OCI-LY7 (cell line): Measurements from ENCODE around the gene EIF4EBP2. TPM values are rescaled to one million over a fixed set of nuclear protein-coding genes. Genes with fewer than 3 reads are reported as not detected.

Experiments
- BruUV-seq: library from RNA; stranded (reverse); fragments of 400-500 nt; replicated peaks from 2 replicates; lab custom pipeline; 2021; lab: Mats Ljungman, UMichigan
- CTCF ChIA-PET: fragments of 300-600 bp; sonication (Branson Sonifier 250); formaldehyde crosslinking; loops from one replicate; lab custom pipeline; 2022; ENCODE audit warnings: antibody characterized with exemption; ENCODE audit not compliant: unreplicated experiment; lab: Charles Lee
- POLR2A ChIA-PET: fragments of 300-600 bp; sonication (Branson Sonifier 250); formaldehyde crosslinking; loops from one replicate; lab custom pipeline; 2022; ENCODE audit warnings: antibody characterized with exemption; lab: Charles Lee
- DNase-seq: peaks from one replicate; pipeline ENCODE4 v3.0.0-alpha.2; 2015; ENCODE audit warnings: low spot score
- H2AFZ ChIP-seq: fragments of 200-600 bp; sonication (generic), shearing (Covaris generic); 2 replicates; pipeline ENCODE4 v1.6.1; 2014; ENCODE audit warnings: mild to moderate bottlenecking, antibody characterized with exemption, low read length, moderate library complexity
- H3K27ac ChIP-seq: fragments of 200-600 bp; sonication (generic); 2 replicates; pipeline ENCODE4 v1.5.1; 2014; ENCODE audit warnings: mixed run types, low read depth, mild to moderate bottlenecking, moderate library complexity, low read length, inconsistent platforms; ENCODE audit not compliant: poor library complexity, severe bottlenecking
- H3K36me3 ChIP-seq: fragments of 200-600 bp; sonication (generic); 2 replicates; pipeline ENCODE4 v1.6.1; 2014; ENCODE audit warnings: mild to moderate bottlenecking, antibody characterized with exemption, low read length, moderate library complexity, mixed read lengths; ENCODE audit not compliant: insufficient read depth
- H3K4me1 ChIP-seq: fragments of 200-600 bp; sonication (generic); 2 replicates; pipeline ENCODE4 v1.5.1; 2014; ENCODE audit warnings: mild to moderate bottlenecking, low read length; ENCODE audit not compliant: insufficient read depth, poor library complexity, severe bottlenecking
- H3K4me2 ChIP-seq: fragments of 200-600 bp; sonication (generic); 2 replicates; pipeline ENCODE4 v1.6.1; 2014; ENCODE audit warnings: mild to moderate bottlenecking, low read length
- H3K4me3 ChIP-seq: fragments of 200-600 bp; sonication (generic); 2 replicates; pipeline ENCODE4 v1.5.1; 2014; ENCODE audit warnings: mild to moderate bottlenecking, low read depth, low read length; ENCODE audit not compliant: poor library complexity, severe bottlenecking
- H3K79me2 ChIP-seq: fragments of 200-600 bp; sonication (generic); 2 replicates; pipeline ENCODE4 v1.6.1; 2016; ENCODE audit warnings: low read depth, mild to moderate bottlenecking, low read length, moderate library complexity, mixed read lengths; ENCODE audit not compliant: insufficient read depth
- H3K9me2 ChIP-seq: fragments of 200-600 bp; sonication (generic); 2 replicates; pipeline ENCODE4 v1.6.1; 2016; ENCODE audit warnings: mild to moderate bottlenecking, low read length, mixed read lengths; ENCODE audit not compliant: insufficient read depth
- H3K9me3 ChIP-seq: fragments of 200-600 bp; sonication (generic); 2 replicates; pipeline ENCODE4 v1.6.1; 2014; ENCODE audit warnings: mild to moderate bottlenecking, mixed run types, low read length, mixed read lengths
- H4K20me1 ChIP-seq: fragments of 200-600 bp; sonication (generic); 2 replicates; pipeline ENCODE4 v1.6.1; 2014; ENCODE audit warnings: mild to moderate bottlenecking, antibody characterized with exemption, low read length, moderate library complexity, mixed read lengths; ENCODE audit not compliant: insufficient read depth
- CTCF ChIP-seq: fragments of 200-600 bp; sonication (generic); conservative IDR thresholded peaks from 2 replicates; pipeline ENCODE4 v1.5.1; 2014; ENCODE audit warnings: mild to moderate bottlenecking, antibody characterized with exemption, low read length, moderate library complexity, mixed read lengths
- EZH2phosphoT487 ChIP-seq: fragments of 200-600 bp; sonication (generic); IDR thresholded peaks from 2 replicates; pipeline ENCODE4 v1.6.1; 2018; ENCODE audit warnings: low read depth, borderline replicate concordance, mild to moderate bottlenecking, mixed run types, antibody characterized with exemption, low read length, moderate library complexity, mixed read lengths
- intact Hi-C: fragments of 100-400 bp; cut with micrococcal nuclease; formaldehyde crosslinking; loops from one replicate; pipeline ENCODE4 v1.10.0; 2022; ENCODE audit not compliant: unreplicated experiment
- total RNA-seq, 2 experiments: library from RNA; depleted of rRNA in 1 of 2; stranded (reverse); fragments of >200 nt in 1 of 2; shearing (Covaris generic) in 1 of 2; gene quantifications; 2 replicates each; pipeline ENCODE4 v1.2.3, GENCODE V29; 2014 to 2022

EIF4EBP2 gene
- total RNA-seq, 2 experiments from 2014 or later, result 24.5 to 59.8 TPM

DNA sequence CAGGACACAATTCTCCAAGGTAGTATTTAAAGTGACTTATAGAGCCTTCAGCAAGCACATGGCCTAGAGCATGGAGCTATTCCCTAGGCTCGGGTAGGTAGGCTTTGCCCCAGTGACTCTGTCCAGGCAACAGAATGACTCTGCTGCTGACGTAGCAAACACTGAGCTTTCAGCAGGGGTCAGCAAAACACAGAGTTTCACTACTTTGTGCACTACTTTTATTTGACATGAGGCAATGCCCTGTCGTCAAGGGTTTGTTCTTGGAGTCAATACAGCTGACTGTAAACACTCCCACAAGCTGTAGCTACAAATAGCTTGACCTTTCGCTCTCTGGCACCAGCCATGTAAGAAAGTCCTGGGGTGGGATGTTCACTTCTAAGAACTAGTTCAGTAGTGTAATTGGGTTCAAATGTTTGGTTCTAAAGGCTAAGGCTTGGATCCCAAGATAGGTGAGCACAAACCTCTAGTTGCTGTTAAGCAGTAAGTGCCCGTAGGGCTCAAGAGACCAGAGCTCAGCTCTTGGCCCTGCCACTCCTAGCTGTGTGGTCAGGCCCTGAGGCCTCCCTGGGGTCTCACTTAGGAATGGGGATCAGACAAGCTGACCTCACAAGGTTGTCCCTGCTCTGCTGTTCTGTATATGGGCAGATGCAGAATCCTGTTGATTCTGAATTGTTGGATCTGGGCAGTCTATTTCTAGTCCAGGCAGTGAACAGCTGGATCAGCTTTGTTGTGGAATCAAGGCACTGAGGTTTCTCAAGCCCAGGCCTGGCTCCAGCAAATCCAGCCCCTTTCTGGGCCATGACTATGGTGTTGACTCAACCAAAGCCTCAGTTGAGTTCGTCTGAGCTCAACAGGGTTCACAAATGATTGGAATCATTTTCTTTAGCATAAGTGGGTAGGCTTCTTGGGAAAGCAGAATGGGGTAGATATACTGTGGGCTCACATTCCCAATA, 26.8 kb downstream of the EIF4EBP2 start:
- H3K9me2 ChIP-seq, result no peaks in the 10 kb centered on the region
- no peaks in the 10 kb centered on the region for H3K79me2 ChIP-seq
- no peak overlapping the region for H3K27ac ChIP-seq
- no peak overlapping the region for H3K4me2 ChIP-seq
- no peak for DNase-seq
- BruUV-seq, result no TSS peak
- H3K9me3 ChIP-seq, result no peaks in the 10 kb centered on the region
- no peak overlapping the region for H2AFZ ChIP-seq
- ChIA-PET CTCF (no interaction called here), POLR2A (interaction anchor here (0.6 to 1.2 kb wide), 4 partner anchors 78 to 1631 kb away, joined by 3 read pairs; no protein-coding TSS in a partner anchor)
- no peak overlapping the region for H3K4me3 ChIP-seq
- intact Hi-C loops, result no loop called here
- H3K4me1 ChIP-seq, result no peaks in the 10 kb centered on the region
- TF ChIP-seq EZH2phosphoT487 (no peak), CTCF (peak; percentile 31; the same call in 1 of the 2 replicates)
- H3K36me3 ChIP-seq, result peaks cover 38% of the 10 kb centered on the region
- H4K20me1 ChIP-seq, result no peaks in the 10 kb centered on the region

- Histone ChIP-seq H3K36me3 (peaks cover 27% of the 10 kb centered on the region), H2AFZ (no peak overlapping the region), H3K9me2 (no peaks in the 10 kb centered on the region), H4K20me1 (no peaks in the 10 kb centered on the region), H3K4me1 (no peaks in the 10 kb centered on the region), H3K79me2 (no peaks in the 10 kb centered on the region), H3K4me2 (no peak overlapping the region), H3K4me3 (no peak overlapping the region), H3K27ac (no peak overlapping the region), H3K9me3 (no peaks in the 10 kb centered on the region)
- TF ChIP-seq CTCF, result no peak
- no peak for TF ChIP-seq EZH2phosphoT487
- intact Hi-C loops, result no loop called here
- ChIA-PET CTCF (no interaction called here), POLR2A (interaction anchor here (0.6 to 1.2 kb wide), 2 partner anchors 36 to 77 kb away, joined by 3 read pairs; no protein-coding TSS in a partner anchor)
- no TSS peak for BruUV-seq
- no peak for DNase-seq
Observed at GRCh38 chr10:70432101-70432500, 28.2 kb downstream of the EIF4EBP2 start.
